Measurements from ENCODE around the gene EGFL8. TPM values are rescaled to one million over a fixed set of nuclear protein-coding genes. Genes with fewer than 3 reads are reported as not detected.

EGFL8 gene
- total RNA-seq, 1 donor from 2014 or later = 9.2 TPM

GRCh38 chr6:32118782-32119628 is 45.4 kb upstream of the EGFL8 start:
- no peaks in the 10 kb centered on the region for H3K9me3 ChIP-seq (replicated peaks)
- no peaks in the 10 kb centered on the region for H3K27me3 ChIP-seq (ENCODE audit: low read depth)
- intact Hi-C loops (cut with micrococcal nuclease) = no loop called here
- DNase-seq = peak; percentile 88
- peaks cover 33% of the 10 kb centered on the region for H3K4me1 ChIP-seq
- H3K36me3 ChIP-seq = peaks cover 85% of the 10 kb centered on the region
- no peak overlapping the region for H3K4me3 ChIP-seq
- peak overlapping the region; percentile 60 for H3K27ac ChIP-seq (replicated peaks)
- TF ChIP-seq CTCF (IDR thresholded peaks at IDR 0.05; ENCODE audit: borderline replicate concordance) = peak; percentile 97

GRCh38 chr6:32120573-32121059 is 43.8 kb upstream of the EGFL8 start:
- no peak for TF ChIP-seq CTCF (IDR thresholded peaks at IDR 0.05; ENCODE audit: borderline replicate concordance)
- intact Hi-C loops (cut with micrococcal nuclease) = no loop called here
- Histone ChIP-seq H3K27me3 (ENCODE audit: low read depth) (no peaks in the 10 kb centered on the region), H3K27ac (replicated peaks) (no peak overlapping the region), H3K9me3 (replicated peaks) (no peaks in the 10 kb centered on the region), H3K4me3 (no peak overlapping the region), H3K36me3 (peaks cover 98% of the 10 kb centered on the region), H3K4me1 (peaks cover 21% of the 10 kb centered on the region)
- DNase-seq = no peak

GRCh38 chr6:32123681-32124080 is 40.7 kb upstream of the EGFL8 start:
- DNase-seq = no peak
- peaks cover 78% of the 10 kb centered on the region for H3K36me3 ChIP-seq
- intact Hi-C loops (cut with micrococcal nuclease) = no loop called here

GRCh38 chr6:32126880-32127279 is 37.5 kb upstream of the EGFL8 start:
- H3K27me3 ChIP-seq (ENCODE audit: low read depth) = no peaks in the 10 kb centered on the region
- H3K4me3 ChIP-seq = peak overlapping the region; percentile 84
- intact Hi-C loops (cut with micrococcal nuclease) = no loop called here
- H3K27ac ChIP-seq (replicated peaks) = no peak overlapping the region
- no peak for DNase-seq
- peaks cover 48% of the 10 kb centered on the region for H3K36me3 ChIP-seq
- H3K4me1 ChIP-seq = peaks cover 47% of the 10 kb centered on the region
- no peak for TF ChIP-seq CTCF (IDR thresholded peaks at IDR 0.05; ENCODE audit: borderline replicate concordance)
- no peaks in the 10 kb centered on the region for H3K9me3 ChIP-seq (replicated peaks)

More at GRCh38 chr6:32123681-32124080, 40.7 kb upstream of the EGFL8 start:
- H3K4me1 ChIP-seq = peaks cover 42% of the 10 kb centered on the region
- H3K9me3 ChIP-seq (replicated peaks) = no peaks in the 10 kb centered on the region
- no peak overlapping the region for H3K27ac ChIP-seq (replicated peaks)
- TF ChIP-seq CTCF (IDR thresholded peaks at IDR 0.05; ENCODE audit: borderline replicate concordance) = no peak
- no peaks in the 10 kb centered on the region for H3K27me3 ChIP-seq (ENCODE audit: low read depth)
- no peak overlapping the region for H3K4me3 ChIP-seq

- peak overlapping the region; percentile 84 for H3K4me3 ChIP-seq
- DNase-seq = no peak
- H3K4me1 ChIP-seq = peaks cover 47% of the 10 kb centered on the region
- no peak for TF ChIP-seq CTCF (IDR thresholded peaks at IDR 0.05; ENCODE audit: borderline replicate concordance)
- intact Hi-C loops (cut with micrococcal nuclease) = no loop called here
- H3K36me3 ChIP-seq = peaks cover 43% of the 10 kb centered on the region
- H3K27me3 ChIP-seq (ENCODE audit: low read depth) = no peaks in the 10 kb centered on the region
- H3K27ac ChIP-seq (replicated peaks) = peak overlapping the region; percentile 93
- no peaks in the 10 kb centered on the region for H3K9me3 ChIP-seq (replicated peaks)
Measured at GRCh38 chr6:32127409-32127716, 37.0 kb upstream of the EGFL8 start.
